HepG2 (cell line): ENCODE measurements around the gene ECPAS. TPM values are rescaled to one million over a fixed set of nuclear protein-coding genes. Genes with fewer than 3 reads are reported as not detected.

Experiments
- GATAD1 ChIP-seq: IDR thresholded peaks from 2 replicates; pipeline ENCODE4 v1.6.1; 2016; ENCODE audit warnings: missing genetic modification reagents, missing compliant biosample characterization
- HOXA3 ChIP-seq: sonication (generic); formaldehyde crosslinking; IDR thresholded peaks from 2 replicates; pipeline ENCODE4 v1.5.0; 2020; ENCODE audit warnings: missing genetic modification reagents
- KDM5A ChIP-seq: fragments of 200-600 bp; sonication (generic); IDR thresholded peaks from 2 replicates; pipeline ENCODE4 v1.7.0; 2018; ENCODE audit warnings: antibody characterized with exemption, mild to moderate bottlenecking, low read length, borderline replicate concordance
- LBX2 ChIP-seq: sonication (generic); formaldehyde crosslinking; IDR thresholded peaks from 2 replicates; pipeline ENCODE4 v1.5.0; 2020; ENCODE audit warnings: missing genetic modification reagents, mild to moderate bottlenecking, borderline replicate concordance
- MED8 ChIP-seq: sonication (generic); formaldehyde crosslinking; IDR thresholded peaks from 2 replicates; pipeline ENCODE4 v1.8.1; 2023; ENCODE audit warnings: mild to moderate bottlenecking, missing genetic modification reagents; ENCODE audit not compliant: insufficient replicate concordance
- MLX ChIP-seq: IDR thresholded peaks from 2 replicates; pipeline ENCODE4 v1.6.1; 2016
- POLR2A ChIP-seq, 2 experiments: IDR thresholded peaks; 2 replicates each; pipeline ENCODE4 v1.6.1; 2011; ENCODE audit warnings: low read depth in 2 of 2, low read length in 2 of 2, mild to moderate bottlenecking in 1 of 2, moderate library complexity in 1 of 2; ENCODE audit not compliant: insufficient read depth in 1 of 2
- SALL1 ChIP-seq: sonication (generic); formaldehyde crosslinking; IDR thresholded peaks from 2 replicates; pipeline ENCODE4 v1.8.0; 2022; ENCODE audit warnings: mild to moderate bottlenecking, missing genetic modification reagents
- TOPORS ChIP-seq: sonication (generic); formaldehyde crosslinking; IDR thresholded peaks from 2 replicates; pipeline ENCODE4 v1.8.0; 2023; ENCODE audit warnings: mild to moderate bottlenecking, missing genetic modification reagents
- ZBTB7B ChIP-seq: sonication (generic); formaldehyde crosslinking; IDR thresholded peaks from 2 replicates; pipeline ENCODE4 v1.4.0; 2020; ENCODE audit warnings: missing genetic modification reagents
- ZHX2 ChIP-seq, 2 experiments: sonication (generic) in 1 of 2; formaldehyde crosslinking in 1 of 2; IDR thresholded peaks; 2 replicates each; pipeline versions ENCODE4 v1.6.1 to v1.9.0; 2014 to 2022; ENCODE audit warnings: antibody characterized with exemption in 1 of 2, borderline replicate concordance in 1 of 2, inconsistent platforms in 1 of 2, low read depth in 1 of 2, missing genetic modification reagents in 1 of 2
- ZNF550 ChIP-seq: sonication (generic); formaldehyde crosslinking; IDR thresholded peaks from 2 replicates; pipeline ENCODE4 v1.4.0; 2020; ENCODE audit warnings: mild to moderate bottlenecking, missing genetic modification reagents, borderline replicate concordance
- ZNF710 ChIP-seq: sonication (generic); formaldehyde crosslinking; IDR thresholded peaks from 2 replicates; pipeline ENCODE4 v1.5.0; 2020; ENCODE audit warnings: mild to moderate bottlenecking, missing genetic modification reagents, borderline replicate concordance
- polyA plus RNA-seq, 8 experiments: library from polyadenylated mRNA; depleted of rRNA in 3 of 8; stranded (reverse) in 7 of 8; unstranded in 1 of 8; fragments of >200 nt; fragmentation: Illumina TruSeq in 4 of 8; extraction: Trizol in 4 of 8; gene quantifications; 2 replicates each; pipeline versions ENCODE4 v1.2.1 to v1.2.3, GENCODE V29; 2011 to 2016; ENCODE audit warnings: low read depth in 4 of 8, missing spikeins in 1 of 8, mixed read lengths in 1 of 8; ENCODE audit not compliant: insufficient read depth in 1 of 8
- total RNA-seq, 5 experiments: library from RNA; depleted of rRNA; stranded (reverse); fragments of >200 nt; fragmentation: Illumina TruSeq; extraction: Trizol; gene quantifications; 2 replicates each; pipeline ENCODE4 v1.2.3, GENCODE V29; 2016; ENCODE audit warnings: low read depth in 1 of 5

Gene ECPAS
- total and polyA plus RNA-seq, 2 of the 13 experiments (the other 11 are each of a cell fraction or from before 2014, with no cell fraction given), result 35.3 to 58.0 TPM

DNA sequence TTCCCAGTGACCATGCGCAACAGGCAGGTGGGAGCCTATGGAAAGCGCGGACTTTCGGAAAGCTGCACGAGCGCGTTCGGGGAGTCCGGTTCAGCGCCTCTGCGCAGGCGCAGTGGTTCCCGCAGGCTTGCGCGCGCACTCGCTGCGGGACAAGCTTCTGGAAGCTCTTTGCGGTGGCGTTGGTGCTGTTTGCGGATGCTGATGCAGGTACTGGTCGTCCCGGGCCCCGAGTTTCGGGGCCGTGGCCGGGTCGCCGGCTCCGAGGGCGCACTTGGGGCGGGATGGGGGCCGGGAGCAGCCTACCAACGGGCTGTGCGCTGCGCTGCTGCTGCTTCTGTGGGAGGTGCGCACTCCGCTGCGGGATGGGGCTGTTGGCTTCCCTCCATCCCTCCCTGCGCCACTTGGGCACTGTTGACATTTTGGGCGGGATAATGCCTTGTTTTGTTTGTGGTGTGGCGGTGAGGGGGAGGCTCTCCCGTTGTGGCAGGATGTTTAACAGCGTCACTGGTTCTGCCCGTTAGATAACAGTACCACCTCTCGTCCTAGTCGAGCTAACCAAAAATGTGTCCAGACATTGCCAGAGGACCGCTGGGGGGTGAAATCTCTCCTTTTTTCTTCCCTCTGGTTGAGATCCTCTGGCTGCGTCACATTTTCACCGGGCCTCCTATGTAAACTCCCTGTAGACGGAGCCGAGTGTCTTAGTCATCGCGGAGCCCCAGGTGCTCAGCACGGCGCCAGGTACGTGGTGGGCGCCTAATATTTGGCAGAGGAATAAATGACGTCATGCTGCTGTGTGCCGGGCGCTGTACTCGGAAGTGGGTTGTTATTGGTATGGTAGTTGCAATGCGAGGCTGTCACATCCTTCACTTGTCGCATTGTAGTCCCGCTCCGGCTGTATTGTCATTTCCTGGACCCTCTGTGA is 41.1 kb upstream of the ECPAS start, which contains the start of gene ZNF483 (continued):
- no peak for TF ChIP-seq ZHX2 (IDR thresholded peaks at IDR 0.05; ENCODE audit: low read depth)
- TF ChIP-seq ZHX2 (CRISPR knock-in tag; IDR thresholded peaks at IDR 0.05; ENCODE audit: borderline replicate concordance), result no peak
- TF ChIP-seq ZBTB7B (CRISPR knock-in tag), result no peak
- TF ChIP-seq MED8 (CRISPR knock-in tag), result no peak
- TF ChIP-seq SALL1, result peak; percentile 61
- 0 out of 2 replicates have a peak, but pooled peaks have one; percentile 39 for TF ChIP-seq ZNF550 (CRISPR knock-in tag)
- peak in 1 of 2 experiments; percentile 70; a peak in 2 of 4 replicates for TF ChIP-seq POLR2A (IDR thresholded peaks at IDR 0.05; ENCODE audit: insufficient read depth in 1 of 2, low read depth in 2 of 2, low read length in 2 of 2)
- TF ChIP-seq KDM5A, result no peak
- TF ChIP-seq TOPORS (CRISPR knock-in tag), result 0 out of 2 replicates have a peak, but pooled peaks have one; percentile 32
- TF ChIP-seq LBX2, result peak; percentile 82; the same call in 1 of the 2 replicates
- peak; percentile 64; the same call in 1 of the 2 replicates for TF ChIP-seq ZNF710
- peak; percentile 58; the same call in 1 of the 2 replicates for TF ChIP-seq HOXA3 (CRISPR knock-in tag)
- 0 out of 2 replicates have a peak, but pooled peaks have one; percentile 21 for TF ChIP-seq MLX (CRISPR knock-in tag)
- peak; percentile 74; the same call in 1 of the 2 replicates for TF ChIP-seq GATAD1
